ELF-1 (cell line): Measurements from ENCODE around the gene PHLPP2.
"Not testable (repeated sequence)": the region's sequence is repeated elsewhere in the genome, so short reads cannot be mapped to it uniquely, and the experiment has no call there.

Source experiments
- DNase-seq: peaks from one replicate; pipeline ENCODE4 v3.0.0-alpha.2; 2016; ENCODE audit warnings: low read depth, low spot score

Gene PHLPP2

GRCh38 chr16:71721066-71721740 lies 3.3 kb downstream of the PHLPP2 start:
- no peak for DNase-seq

- no peak for DNase-seq
Measured at GRCh38 chr16:71712501-71712900, 12.0 kb downstream of the PHLPP2 start.

- no peak for DNase-seq
Measured at GRCh38 chr16:71711789-71712188, 12.7 kb downstream of the PHLPP2 start.

GRCh38 chr16:71709229-71709781 lies 15.2 kb downstream of the PHLPP2 start:
- no peak for DNase-seq

GRCh38 chr16:71708696-71709095 lies 15.8 kb downstream of the PHLPP2 start:
- no peak for DNase-seq

- DNase-seq, result peak; percentile 29
Measured at GRCh38 chr16:71707199-71707598, 17.3 kb downstream of the PHLPP2 start.

GRCh38 chr16:71706046-71706445 lies 18.5 kb downstream of the PHLPP2 start:
- no peak for DNase-seq

- no peak for DNase-seq
Measured at GRCh38 chr16:71703333-71703732, 21.2 kb downstream of the PHLPP2 start.

GRCh38 chr16:71700831-71701230 lies 23.7 kb downstream of the PHLPP2 start:
- DNase-seq, result no peak

GRCh38 chr16:71698491-71698890 lies 26.0 kb downstream of the PHLPP2 start:
- no peak for DNase-seq

- no peak for DNase-seq
Measured at GRCh38 chr16:71693164-71693563, 31.3 kb downstream of the PHLPP2 start.

GRCh38 chr16:71689901-71690300 lies 34.6 kb downstream of the PHLPP2 start:
- no peak for DNase-seq

GRCh38 chr16:71687861-71688260 lies 36.6 kb downstream of the PHLPP2 start:
- DNase-seq, result no peak

GRCh38 chr16:71684280-71684679 lies 40.2 kb downstream of the PHLPP2 start:
- not testable (repeated sequence) for DNase-seq

GRCh38 chr16:71681360-71681759 lies 43.1 kb downstream of the PHLPP2 start:
- no peak for DNase-seq

- no peak for DNase-seq
Measured at GRCh38 chr16:71676236-71676635, 48.3 kb downstream of the PHLPP2 start.

- no peak for DNase-seq
Measured at GRCh38 chr16:71675380-71675779, 49.1 kb downstream of the PHLPP2 start.

GRCh38 chr16:71674229-71674628 lies 50.3 kb downstream of the PHLPP2 start:
- DNase-seq, result no peak

- no peak for DNase-seq
Measured at GRCh38 chr16:71673582-71673973, 50.9 kb downstream of the PHLPP2 start.

- DNase-seq, result no peak
Measured at GRCh38 chr16:71672803-71673581, 51.5 kb downstream of the PHLPP2 start.

- no peak for DNase-seq
Measured at GRCh38 chr16:71672125-71672524, 52.4 kb downstream of the PHLPP2 start.

GRCh38 chr16:71671165-71671564 lies 53.3 kb downstream of the PHLPP2 start:
- no peak for DNase-seq

- no peak for DNase-seq
Measured at GRCh38 chr16:71670537-71670936, 54.0 kb downstream of the PHLPP2 start.
